HG02840 (cell line): ENCODE data around the gene ACAA1.
"Not testable (repeated sequence)": the region's sequence is repeated elsewhere in the genome, so short reads cannot be mapped to it uniquely, and the experiment has no call there.

Source experiments
- ATAC-seq: cut with Tn5 transposase; IDR thresholded peaks from one replicate; pipeline ENCODE4 v1.9.1; 2021; ENCODE audit warnings: mild to moderate bottlenecking, moderate library complexity, moderate number of reproducible peaks; ENCODE audit not compliant: unreplicated experiment, low FRiP score

ACAA1 gene

DNA sequence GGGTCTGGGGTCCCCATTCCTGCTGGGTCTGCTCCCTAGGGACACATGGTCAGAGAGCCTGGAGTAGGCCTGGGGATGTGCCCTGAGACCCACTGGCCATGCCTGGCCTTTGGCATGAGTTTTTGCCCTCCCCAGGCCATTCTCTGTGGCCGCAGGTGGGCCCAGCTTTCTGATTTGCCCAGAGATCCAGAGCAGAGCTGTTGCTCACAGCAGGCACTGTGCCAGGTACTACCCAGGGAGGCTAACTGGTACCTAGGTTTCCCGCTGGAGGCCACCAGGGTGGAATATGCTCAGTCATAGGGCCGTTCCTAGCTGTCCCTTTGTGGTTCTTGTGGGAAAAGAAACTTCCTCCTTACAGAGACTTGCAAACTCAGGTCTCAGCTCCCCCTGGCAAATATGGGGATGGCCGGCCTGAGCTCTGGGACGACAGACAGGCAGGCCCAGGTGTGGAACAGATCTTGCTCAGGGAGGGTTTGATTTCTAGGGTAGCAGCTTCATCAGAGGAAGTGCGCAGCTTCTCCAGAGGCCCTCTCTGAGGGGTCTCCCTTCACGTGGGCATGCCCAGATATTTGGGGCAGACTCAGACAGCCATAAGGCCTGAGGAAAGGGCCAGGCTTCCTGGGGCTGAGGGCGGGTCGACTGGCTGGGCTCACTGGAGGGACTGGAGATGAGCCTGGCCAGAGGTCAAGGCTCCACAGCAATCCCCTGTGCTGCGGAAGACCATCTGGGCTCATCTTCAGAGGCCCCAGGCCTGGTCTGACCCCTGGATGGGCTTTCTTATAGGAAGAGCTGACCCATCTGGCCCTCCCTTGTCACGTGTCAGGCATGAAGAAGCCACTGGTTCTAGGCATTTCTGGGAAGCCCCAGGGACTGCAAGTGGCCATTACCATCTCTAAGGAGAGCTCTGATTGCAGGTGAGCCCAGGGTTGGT lies 28.0 kb downstream of the ACAA1 start:
- no peak for ATAC-seq

GRCh38 chr3:38107911-38108648 lies 28.8 kb downstream of the ACAA1 start:
- no peak for ATAC-seq

- no peak for ATAC-seq
Measured at GRCh38 chr3:38105525-38105924, 31.4 kb downstream of the ACAA1 start.

GRCh38 chr3:38102444-38102814 lies 34.5 kb downstream of the ACAA1 start:
- ATAC-seq, result no peak

GRCh38 chr3:38101811-38102443 lies 35.0 kb downstream of the ACAA1 start:
- no peak for ATAC-seq

DNA sequence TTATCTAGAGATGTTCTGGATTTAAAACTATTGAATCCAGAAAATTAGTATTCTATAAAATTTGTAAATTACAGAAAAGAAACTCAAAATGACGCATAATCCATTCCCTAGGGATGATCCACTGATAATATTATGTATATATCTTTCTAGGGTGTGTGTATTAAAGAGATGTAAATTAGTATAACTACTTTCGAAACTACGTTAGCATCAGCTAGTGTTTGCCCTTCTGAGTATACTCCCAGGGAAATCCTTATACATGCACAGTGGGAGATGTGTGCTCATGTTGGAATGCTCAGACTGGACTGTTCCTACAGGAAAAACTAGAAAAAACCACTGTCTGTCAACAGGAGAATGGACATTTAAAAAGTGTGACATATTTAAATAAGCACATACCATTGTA lies 36.4 kb downstream of the ACAA1 start:
- ATAC-seq, result no peak

GRCh38 chr3:38099518-38099917 lies 37.4 kb downstream of the ACAA1 start:
- no peak for ATAC-seq

DNA sequence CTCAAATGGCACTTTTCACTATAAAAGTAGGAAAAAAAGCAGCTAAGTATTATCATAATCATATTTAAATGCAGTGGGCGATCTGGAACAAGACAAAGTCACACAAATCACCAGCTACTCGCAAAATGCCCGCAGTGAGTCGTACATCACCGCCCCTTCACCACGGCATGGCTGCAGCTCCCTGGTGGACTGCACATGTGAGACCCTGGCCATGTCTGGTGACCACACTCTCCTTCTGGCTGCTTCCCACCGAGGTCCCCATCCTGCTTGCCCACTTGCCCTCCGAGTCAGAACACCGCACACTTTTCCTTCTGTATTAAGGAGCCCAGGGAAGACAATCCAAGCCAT lies 38.6 kb downstream of the ACAA1 start:
- no peak for ATAC-seq

DNA sequence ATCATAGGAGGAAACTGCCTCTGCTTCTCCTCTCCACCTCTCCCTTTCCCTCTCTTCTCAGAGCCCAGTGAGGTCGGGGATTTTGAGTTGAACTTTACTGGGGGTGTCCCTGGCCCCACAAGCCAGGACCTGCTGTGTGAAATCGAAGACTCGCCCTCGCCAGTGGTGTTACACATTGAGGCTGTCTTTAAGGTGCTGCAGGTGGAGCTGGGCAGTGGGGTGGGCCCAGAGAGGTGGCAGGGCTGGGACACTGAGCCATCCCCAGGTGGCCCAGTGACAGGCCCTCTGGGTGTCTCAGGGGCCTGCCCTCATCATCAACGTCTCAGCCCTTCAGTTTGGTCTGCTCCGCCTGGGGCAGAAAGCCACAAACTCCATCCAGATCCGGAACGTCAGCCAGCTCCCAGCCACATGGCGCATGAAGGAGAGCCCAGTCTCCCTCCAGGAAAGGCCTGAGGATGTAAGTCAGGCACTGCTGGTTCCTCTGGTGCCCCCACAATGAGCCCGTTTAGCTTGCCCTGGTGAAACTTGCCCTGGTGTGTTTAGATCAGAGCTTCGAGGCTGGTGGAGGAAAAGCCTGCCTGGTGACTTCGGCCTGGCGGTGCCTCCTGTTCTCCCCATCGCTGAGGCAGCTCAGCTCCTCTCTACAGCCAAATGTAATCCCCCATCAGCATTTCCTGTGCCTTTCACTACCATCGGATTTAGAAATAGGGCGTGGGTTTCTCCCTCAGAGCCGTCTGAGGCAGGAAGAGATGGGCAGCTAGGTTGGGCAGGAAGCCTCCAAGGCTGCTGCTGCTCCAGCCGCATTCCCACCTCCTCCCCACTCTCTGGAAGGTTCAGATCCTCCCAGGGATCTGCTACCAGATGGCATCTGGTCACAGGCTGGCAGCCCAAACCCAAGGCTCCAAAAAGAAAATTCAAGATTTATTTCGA lies 39.2 kb downstream of the ACAA1 start:
- no peak for ATAC-seq

- ATAC-seq, result no peak
Measured at GRCh38 chr3:38095669-38096483, 41.1 kb downstream of the ACAA1 start.

DNA sequence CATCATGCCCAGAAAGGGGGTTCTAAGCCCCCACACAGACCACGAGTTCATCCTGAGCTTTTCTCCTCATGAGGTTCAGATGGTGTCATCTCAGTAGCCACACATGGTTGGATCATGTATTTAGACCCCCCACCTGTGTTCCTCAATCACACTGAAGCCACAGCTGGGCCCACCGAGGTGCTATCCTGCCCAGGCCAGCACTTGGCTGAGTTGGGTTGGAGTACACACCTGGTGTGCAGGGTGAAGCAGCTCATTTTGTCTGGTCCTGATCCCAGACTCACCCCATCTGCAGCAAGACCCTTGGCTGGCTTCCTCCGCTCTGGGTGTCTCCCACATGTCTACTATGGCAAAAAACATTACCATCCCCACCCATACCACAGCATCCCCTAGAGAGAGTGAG lies 41.9 kb downstream of the ACAA1 start:
- ATAC-seq, result no peak

DNA sequence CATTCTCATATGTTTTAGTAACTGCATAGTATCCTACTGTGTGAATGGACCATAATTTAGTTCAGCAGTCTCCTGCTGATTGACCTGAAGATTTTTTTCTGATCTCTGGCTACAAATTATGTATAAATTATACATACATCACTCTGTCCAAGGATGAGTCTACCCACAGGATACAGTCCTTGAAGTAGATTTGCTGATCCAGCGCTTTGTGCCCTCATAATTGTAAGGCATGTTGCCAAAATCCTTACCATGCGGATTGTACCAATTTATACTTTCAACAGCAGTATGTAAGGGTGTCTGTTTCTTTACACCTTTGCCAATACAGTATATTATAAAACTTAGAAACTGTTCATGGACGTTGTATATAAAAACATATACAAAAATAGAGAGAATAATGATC lies 46.5 kb downstream of the ACAA1 start:
- no peak for ATAC-seq

- ATAC-seq, result no peak
Measured at GRCh38 chr3:38089163-38089562, 47.8 kb downstream of the ACAA1 start.

DNA sequence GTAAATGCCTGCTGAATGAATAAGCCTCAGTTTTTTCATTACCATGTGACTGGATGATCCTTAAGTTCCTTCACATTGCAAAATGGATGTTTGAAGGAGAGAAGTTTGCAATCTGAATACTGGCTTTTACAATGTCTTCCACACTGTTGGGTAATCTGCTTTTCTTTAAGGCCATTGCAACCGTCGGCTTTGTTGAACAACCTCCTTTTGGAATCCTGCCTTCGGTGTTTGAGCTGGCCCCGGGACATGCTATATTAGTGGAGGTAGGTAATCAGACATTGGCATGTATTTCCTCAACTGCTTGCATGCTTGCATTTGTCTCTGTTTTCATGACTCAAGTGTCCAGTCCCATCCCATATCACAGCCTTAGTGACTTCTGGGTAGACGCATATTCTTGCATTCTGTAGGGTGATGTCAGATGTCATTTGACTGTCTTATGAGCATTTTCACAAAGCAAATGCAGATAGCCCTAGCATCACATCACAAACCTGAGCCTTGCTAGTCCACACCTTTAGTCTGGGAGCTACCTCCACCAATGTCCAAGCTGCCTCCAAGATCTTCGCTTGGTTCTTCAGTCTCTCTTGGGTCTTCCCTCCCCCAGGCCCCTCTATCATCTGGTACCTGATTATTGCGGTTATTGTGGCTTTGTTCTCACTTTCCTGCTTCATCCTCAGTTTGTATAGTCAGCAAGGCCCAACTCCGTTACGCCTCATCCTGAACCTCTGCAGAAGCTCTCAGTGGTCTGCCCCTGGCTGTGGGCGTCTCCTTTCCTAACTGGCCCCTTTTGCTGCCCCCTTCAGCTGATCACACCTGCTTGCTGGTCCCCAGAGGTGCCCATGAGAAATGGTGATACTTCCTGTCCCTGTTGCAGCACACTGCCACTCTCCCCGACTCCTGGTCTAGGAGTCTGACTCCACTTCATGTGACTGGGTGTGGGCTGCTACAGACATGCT lies 48.5 kb downstream of the ACAA1 start:
- no peak for ATAC-seq

- not testable (repeated sequence) for ATAC-seq
Measured at GRCh38 chr3:38087278-38087677, 49.6 kb downstream of the ACAA1 start.

DNA sequence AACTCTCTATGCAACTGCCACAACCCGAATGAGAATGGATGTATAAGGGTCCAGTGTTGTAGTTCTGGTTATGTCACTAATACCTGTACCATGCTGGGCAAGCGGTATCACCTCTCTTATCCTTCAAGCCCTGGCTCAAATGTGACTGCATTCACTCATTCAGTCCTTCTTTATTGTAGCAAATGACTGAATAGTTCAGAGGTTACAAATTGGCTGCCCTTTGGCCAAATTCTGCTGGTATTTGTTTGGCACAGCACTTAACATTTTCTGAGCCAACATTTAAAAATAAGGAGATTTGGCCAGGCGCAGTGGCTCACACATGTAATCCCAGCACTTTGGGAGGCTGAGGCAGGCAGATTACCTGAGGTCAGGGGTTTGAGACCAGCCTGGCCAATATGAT lies 50.4 kb downstream of the ACAA1 start:
- no peak for ATAC-seq

DNA sequence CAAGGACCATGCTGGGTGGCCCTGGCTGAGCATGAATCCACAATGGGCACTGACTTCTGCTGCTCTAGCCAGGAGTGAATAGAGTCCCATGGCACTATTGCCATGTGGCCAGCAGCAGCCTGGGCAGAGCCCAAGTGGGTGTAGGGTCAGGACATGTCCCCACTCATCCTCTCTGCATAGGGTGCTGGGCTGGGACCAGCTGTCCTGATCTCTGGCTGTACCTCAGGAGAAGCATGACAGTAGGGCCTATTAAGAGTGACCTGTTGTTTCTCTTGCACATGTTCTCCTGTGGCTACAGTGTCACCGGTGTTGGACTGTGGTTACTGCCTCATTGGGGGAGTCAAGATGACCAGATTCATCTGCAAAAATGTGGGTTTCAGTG lies 51.0 kb downstream of the ACAA1 start:
- no peak for ATAC-seq

GRCh38 chr3:38085311-38085942 lies 51.5 kb downstream of the ACAA1 start:
- ATAC-seq, result no peak
